Astrocyte of the cerebellum (primary cell): ENCODE measurements around the gene MPZL3.

Experiments used
- DNase-seq: peaks from one replicate; pipeline ENCODE4 v3.0.0-alpha.2; 2011; ENCODE audit warnings: low read depth
- H3K4me3 ChIP-seq: 2 replicates; pipeline ENCODE4 v1.5.1; 2011; ENCODE audit warnings: mild to moderate bottlenecking, low read depth, low read length, moderate library complexity
- CTCF ChIP-seq: IDR thresholded peaks from 2 replicates; pipeline ENCODE4 v1.5.1; 2012; ENCODE audit warnings: low read length, low read depth, moderate library complexity, mild to moderate bottlenecking; ENCODE audit errors: missing control alignments
- in situ Hi-C: cut with HindIII; loops from 2 replicates; pipeline ENCODE4 v1.10.0; 2017; ENCODE audit warnings: low sequenced_read_pairs

MPZL3 gene

GRCh38 chr11:118243161-118243560 lies 9.0 kb downstream of the MPZL3 start:
- DNase-seq, result no peak
- in situ Hi-C loops, result loop anchor here (5.0 kb wide), 1 partner anchor 96 kb away; no protein-coding TSS in a partner anchor
- no peak for TF ChIP-seq CTCF
- no peak overlapping the region for H3K4me3 ChIP-seq

GRCh38 chr11:118241764-118242098 lies 10.4 kb downstream of the MPZL3 start:
- TF ChIP-seq CTCF, result no peak
- in situ Hi-C loops, result loop anchor here (5.0 kb wide), 1 partner anchor 94 kb away; no protein-coding TSS in a partner anchor
- no peak for DNase-seq
- no peak overlapping the region for H3K4me3 ChIP-seq

- DNase-seq, result no peak
- H3K4me3 ChIP-seq, result no peak overlapping the region
- in situ Hi-C loops, result loop anchor here (5.0 kb wide), 1 partner anchor 94 kb away; no protein-coding TSS in a partner anchor
- TF ChIP-seq CTCF, result no peak
Observed at GRCh38 chr11:118240999-118241763, 11.0 kb downstream of the MPZL3 start.

- in situ Hi-C loops, result loop anchor here (5.0 kb wide), 1 partner anchor 92 kb away; no protein-coding TSS in a partner anchor
- H3K4me3 ChIP-seq, result no peak overlapping the region
- TF ChIP-seq CTCF, result no peak
- DNase-seq, result no peak
Observed at GRCh38 chr11:118239509-118240205, 12.5 kb downstream of the MPZL3 start.

- H3K4me3 ChIP-seq, result no peak overlapping the region
- TF ChIP-seq CTCF, result no peak
- DNase-seq, result no peak
- in situ Hi-C loops, result no loop called here
Observed at GRCh38 chr11:118238929-118239328, 13.2 kb downstream of the MPZL3 start.

GRCh38 chr11:118238421-118238820 lies 13.7 kb downstream of the MPZL3 start:
- TF ChIP-seq CTCF, result no peak
- in situ Hi-C loops, result no loop called here
- H3K4me3 ChIP-seq, result no peak overlapping the region
- DNase-seq, result no peak
